CMK (cell line): Measurements from ENCODE around the gene GOLGB1.

Experiments used
- DNase-seq: peaks from one replicate; pipeline ENCODE4 v3.0.0-alpha.2; 2010; ENCODE audit warnings: low read depth

The GOLGB1 gene

DNA sequence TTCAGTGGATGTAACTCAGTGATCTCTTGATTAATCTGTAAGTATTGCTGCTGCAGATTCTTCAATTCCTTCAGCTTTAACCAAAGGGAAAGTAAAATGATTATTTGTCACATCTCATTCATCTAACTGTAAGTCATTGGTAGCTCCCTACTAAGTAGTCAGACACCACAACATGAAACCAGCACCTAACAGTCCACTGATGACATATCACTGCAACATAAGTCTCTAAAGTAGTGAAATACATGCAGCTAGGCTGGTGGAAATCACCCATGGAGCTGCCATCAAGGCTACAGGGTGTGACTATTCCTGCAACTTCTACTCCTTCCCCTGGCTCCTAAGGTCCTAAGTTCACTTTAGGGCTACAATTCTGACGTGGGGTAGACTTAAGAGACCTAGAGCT is 67.7 kb downstream of the GOLGB1 start:
- no peak for DNase-seq

GRCh38 chr3:121677141-121677540 is 72.4 kb downstream of the GOLGB1 start:
- DNase-seq: no peak

- DNase-seq: no peak
Measured at GRCh38 chr3:121670676-121671075, 78.9 kb downstream of the GOLGB1 start.

DNA sequence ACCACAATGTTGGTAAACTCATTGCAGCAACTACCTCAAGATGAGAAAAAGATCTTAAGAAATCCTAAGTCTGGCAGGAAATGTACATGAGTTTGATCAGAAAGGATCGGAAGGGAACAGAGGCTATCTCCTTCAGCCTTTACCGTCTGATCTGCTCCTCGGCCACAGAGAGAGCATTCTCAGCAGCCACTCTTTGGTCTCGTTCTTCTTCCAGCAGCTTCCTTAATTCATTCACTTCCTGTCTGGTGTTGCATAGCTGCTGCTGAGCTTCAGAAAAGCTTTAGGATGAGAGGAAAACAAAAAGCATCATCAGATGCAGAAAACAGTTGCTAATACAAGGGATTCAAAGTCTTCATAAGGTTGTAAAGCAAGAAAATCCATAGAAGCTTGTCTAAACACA is 82.2 kb downstream of the GOLGB1 start:
- no peak for DNase-seq

- no peak for DNase-seq
Measured at GRCh38 chr3:121665488-121665887, 84.1 kb downstream of the GOLGB1 start.

DNA sequence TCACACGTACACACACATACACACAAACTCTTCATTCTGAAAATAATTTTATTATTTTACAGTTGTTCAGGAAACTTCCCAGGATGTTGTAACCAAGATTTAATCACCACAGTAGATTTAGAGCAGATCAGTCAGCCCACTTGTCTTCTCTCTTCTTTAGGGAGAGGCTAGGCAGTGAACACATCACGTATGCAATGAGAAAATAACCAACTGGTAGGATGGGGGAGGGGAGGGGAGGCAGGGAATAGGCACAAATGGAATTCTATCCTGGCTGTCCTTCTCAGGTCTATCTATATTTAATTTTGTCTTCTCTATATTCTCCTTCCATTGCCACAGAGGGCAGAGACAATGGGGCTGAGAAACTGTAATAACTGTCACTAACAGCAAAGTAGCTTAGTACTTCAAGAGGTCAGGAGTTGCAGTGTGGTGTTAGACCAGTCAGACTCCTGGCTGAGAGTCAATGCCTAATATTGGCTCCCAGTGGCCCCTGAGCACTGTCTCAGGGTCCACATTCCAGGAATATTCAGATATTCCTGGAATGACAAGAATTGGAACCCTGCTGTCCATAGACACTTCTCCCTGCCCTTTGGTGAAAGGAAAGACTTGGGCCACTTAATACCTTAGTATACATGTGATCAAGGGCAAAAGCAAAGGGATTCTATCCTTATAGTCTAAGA is 86.2 kb downstream of the GOLGB1 start:
- no peak for DNase-seq

- DNase-seq: no peak
Measured at GRCh38 chr3:121662742-121663141, 86.8 kb downstream of the GOLGB1 start.

GRCh38 chr3:121661376-121661775 is 88.2 kb downstream of the GOLGB1 start:
- no peak for DNase-seq

DNA sequence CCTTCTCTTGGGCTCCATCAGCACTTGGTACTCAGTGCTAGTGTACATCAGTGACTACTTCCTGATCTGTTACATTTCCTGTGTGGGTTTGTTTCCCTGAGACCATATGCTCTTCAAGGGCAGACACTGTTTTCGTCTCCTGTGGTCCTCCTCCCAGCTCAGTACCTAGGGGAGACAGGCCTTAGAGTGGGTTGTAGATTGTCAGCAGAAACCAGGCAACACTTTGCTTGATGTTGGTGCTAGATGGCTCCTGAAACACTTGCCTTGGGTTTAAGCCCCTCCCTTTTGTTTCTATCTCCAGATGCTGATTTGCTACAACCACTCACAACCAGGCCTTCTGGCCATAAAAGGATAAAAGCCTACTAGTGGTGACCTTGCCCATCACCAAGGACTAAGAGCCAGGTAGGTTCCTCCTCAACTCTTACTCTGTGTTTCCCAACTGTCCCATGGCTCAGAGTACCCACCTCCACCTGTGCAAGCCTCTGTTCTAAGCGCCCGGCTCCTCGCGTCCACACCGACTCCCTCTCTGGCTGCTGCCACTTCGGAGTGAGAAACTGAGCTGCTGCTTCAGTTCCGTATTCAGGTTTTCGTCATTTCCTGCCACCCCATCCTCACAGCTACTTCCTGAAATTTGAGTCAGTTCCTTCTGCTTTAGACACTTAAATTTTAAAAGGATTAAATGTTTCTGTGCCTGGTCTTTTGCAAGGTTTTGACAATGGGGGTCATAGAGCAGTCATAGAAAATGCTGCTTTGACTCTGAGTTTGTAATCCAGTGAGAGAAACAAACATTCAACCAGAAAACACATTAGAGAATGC is 89.0 kb downstream of the GOLGB1 start, which contains the start of gene HCLS1:
Gene HCLS1 (minus strand): TSS at position 548 of the 816 bp plus-strand sequence. CDS start 2,556 bp downstream, outside the sequence.
- DNase-seq: no peak

- DNase-seq: no peak
Measured at GRCh38 chr3:121659586-121659985, 90.0 kb downstream of the GOLGB1 start.

DNA sequence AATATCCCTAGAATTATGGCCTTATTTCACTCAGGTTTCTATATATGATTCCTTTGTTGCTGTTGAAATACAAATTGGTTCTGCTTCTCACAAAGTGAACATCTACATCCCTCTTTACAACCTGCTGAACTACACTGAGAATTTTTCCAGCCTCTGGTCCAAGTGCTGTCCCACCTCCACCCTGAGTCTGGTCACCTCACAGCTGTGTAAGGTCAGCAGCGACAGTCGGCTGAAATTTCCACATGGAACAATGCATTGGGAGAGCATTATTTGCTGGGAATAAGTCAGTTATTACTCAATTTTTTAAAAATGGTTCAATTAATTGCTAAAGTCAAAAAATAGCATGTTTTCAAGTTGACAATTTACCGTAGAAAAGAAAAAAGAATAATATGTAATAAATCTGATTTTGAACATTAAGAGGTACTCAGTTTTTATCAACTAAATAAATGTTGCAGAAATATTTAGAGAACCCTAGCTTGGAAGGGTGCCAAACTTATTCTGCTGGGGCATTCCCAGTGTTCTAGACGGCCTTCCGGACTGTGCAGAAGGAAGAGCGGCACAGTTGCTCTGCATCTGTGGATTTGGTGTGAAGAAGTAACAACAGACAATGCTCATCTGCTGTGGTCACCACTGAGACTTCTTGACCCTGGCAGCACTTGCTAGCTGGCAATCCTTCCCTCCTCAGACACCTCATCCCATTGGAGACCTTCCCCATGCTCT is 90.7 kb downstream of the GOLGB1 start:
- no peak for DNase-seq

GRCh38 chr3:121654493-121655385 is 94.8 kb downstream of the GOLGB1 start:
- DNase-seq: no peak

- DNase-seq: no peak
Measured at GRCh38 chr3:121651684-121652083, 97.9 kb downstream of the GOLGB1 start.

DNA sequence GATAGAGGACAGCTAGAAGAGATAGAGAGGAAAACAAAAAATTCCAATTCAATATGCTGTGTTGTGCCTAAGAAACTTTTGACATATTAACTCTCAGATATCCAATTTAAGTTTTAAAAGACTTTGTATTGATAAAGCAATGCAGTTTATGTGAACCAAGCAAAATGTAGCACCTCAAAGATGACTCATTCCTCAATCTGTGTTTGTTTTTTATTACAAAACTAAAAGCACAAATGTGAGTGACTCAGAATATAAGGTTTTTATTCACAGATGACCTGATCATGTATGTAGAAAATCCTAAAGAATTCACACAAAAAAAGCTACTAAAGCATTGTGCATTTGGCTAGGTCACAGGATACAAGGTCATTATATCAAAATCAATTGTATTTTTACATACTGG is 99.9 kb downstream of the GOLGB1 start:
- no peak for DNase-seq

- no peak for DNase-seq
Measured at GRCh38 chr3:121648219-121648958, 101.2 kb downstream of the GOLGB1 start.

DNA sequence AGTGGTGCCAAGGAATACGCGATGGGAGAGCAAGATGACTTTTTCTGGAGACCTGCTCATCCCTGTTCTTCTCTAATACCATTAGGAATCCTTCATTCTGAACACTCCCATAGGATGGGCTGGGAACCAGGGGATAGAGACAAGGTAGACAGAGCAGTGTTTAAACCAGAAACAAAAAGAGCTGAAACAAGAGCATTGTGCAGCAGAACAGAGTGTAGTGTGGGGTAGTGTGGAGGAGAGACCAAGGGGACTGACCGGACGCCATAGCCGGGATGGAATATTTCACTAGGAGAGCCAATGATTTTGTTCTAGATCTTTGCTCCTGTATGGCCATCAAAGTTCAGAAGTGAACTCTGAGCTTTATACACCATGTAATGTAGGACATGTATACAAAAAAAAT is 104.5 kb downstream of the GOLGB1 start:
- no peak for DNase-seq

DNA sequence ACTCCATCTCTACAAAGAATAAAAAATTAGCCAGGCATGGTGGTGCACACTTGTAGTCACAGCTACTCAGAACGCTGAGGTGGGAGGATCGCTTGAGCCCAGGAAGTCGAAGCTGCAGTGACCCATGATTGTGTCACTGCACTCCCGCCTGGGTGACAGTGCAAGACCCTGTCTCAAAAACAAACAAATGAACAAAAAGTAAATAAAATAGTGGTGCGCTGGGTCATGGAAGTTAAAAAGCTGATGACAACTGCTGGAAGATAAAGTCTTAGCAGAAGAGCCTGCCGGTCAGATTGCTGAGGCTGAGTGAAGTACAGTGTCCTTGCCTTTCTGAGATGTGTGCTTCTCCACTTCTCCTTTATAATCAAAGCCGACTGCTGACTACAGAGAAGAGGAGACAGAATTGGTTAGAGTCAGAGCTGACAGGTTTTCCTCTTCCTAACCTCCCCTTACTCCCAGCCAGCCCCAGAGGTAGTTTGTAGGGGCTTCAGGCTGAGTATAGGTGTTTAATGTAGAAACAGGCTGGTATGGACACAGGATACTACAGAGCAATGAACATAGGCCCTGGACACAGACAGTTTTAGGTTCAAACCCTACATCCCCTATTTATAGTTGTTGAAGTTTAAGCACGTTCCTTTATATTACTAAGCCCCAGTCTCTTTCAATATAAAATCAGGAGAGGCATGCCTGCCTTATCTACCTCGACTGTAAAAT is 106.8 kb downstream of the GOLGB1 start:
- no peak for DNase-seq

DNA sequence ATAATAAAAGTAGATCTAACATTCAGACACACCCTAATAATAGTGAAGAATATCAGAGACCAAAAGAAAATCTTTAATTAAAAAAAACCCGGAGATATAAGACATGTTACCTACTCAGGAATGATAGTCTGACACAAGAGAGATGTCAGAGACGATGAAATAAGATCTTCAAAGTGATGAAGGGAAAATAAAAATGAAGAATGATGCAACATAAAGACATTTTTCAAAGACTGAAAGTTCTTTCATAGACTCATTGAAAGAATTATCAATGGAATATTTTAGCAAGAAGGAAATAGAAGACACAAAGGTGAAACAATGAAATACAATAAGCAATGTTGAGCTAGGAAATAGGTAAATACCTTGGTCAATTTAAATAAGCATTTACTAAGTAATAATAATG is 108.4 kb downstream of the GOLGB1 start:
- no peak for DNase-seq

- DNase-seq: no peak
Measured at GRCh38 chr3:121637922-121638321, 111.6 kb downstream of the GOLGB1 start.

GRCh38 chr3:121630355-121630754 is 119.2 kb downstream of the GOLGB1 start:
- DNase-seq: no peak
